Fibroblast of the aortic adventitia (primary cell): ENCODE results near the gene NBAS. TPM values are rescaled to one million over a fixed set of nuclear protein-coding genes. Genes with fewer than 3 reads are reported as not detected.
"Not testable (repeated sequence)": the region's sequence is repeated elsewhere in the genome, so short reads cannot be mapped to it uniquely, and the experiment has no call there.

Experiments used
- DNase-seq: peaks from one replicate; pipeline ENCODE4 v3.0.0-alpha.2; 2010; ENCODE audit warnings: low read depth
- H3K4me3 ChIP-seq: 2 replicates; pipeline ENCODE4 v1.5.1; 2011; ENCODE audit warnings: low read depth, mild to moderate bottlenecking, control low read depth, low read length, moderate library complexity
- CTCF ChIP-seq: IDR thresholded peaks from 2 replicates; pipeline ENCODE4 v1.5.1; 2011; ENCODE audit warnings: mild to moderate bottlenecking, low read length, control low read depth, inconsistent platforms; ENCODE audit not compliant: insufficient read depth
- total RNA-seq: library from RNA; depleted of rRNA; stranded (reverse); fragments of >200 nt; gene quantifications from 2 replicates; pipeline ENCODE4 v1.2.3, GENCODE V29; 2012; ENCODE audit warnings: low replicate concordance

Gene NBAS
- total RNA-seq, 1 donor = 76.0 TPM

- TF ChIP-seq CTCF = no peak
- no peak overlapping the region for H3K4me3 ChIP-seq
- DNase-seq = no peak
Measured at GRCh38 chr2:15510552-15510951, 50.6 kb downstream of the NBAS start.

GRCh38 chr2:15510131-15510530 lies 51.0 kb downstream of the NBAS start:
- no peak overlapping the region for H3K4me3 ChIP-seq
- no peak for TF ChIP-seq CTCF
- no peak for DNase-seq

GRCh38 chr2:15507697-15508096 lies 53.4 kb downstream of the NBAS start:
- no peak for TF ChIP-seq CTCF
- DNase-seq = no peak
- no peak overlapping the region for H3K4me3 ChIP-seq

GRCh38 chr2:15507061-15507460 lies 54.1 kb downstream of the NBAS start:
- DNase-seq = no peak
- H3K4me3 ChIP-seq = no peak overlapping the region
- TF ChIP-seq CTCF = no peak

- H3K4me3 ChIP-seq = no peak overlapping the region
- no peak for TF ChIP-seq CTCF
Measured at GRCh38 chr2:15506229-15506819, 54.8 kb downstream of the NBAS start.

GRCh38 chr2:15504882-15505663 lies 56.1 kb downstream of the NBAS start:
- H3K4me3 ChIP-seq = no peak overlapping the region
- DNase-seq = no peak
- TF ChIP-seq CTCF = no peak

More at GRCh38 chr2:15506229-15506819, 54.8 kb downstream of the NBAS start:
- DNase-seq = peak; percentile 22

GRCh38 chr2:15499251-15499650 lies 61.9 kb downstream of the NBAS start:
- not testable (repeated sequence) for DNase-seq, H3K4me3 ChIP-seq
